PC-9 (cell line): ENCODE results near the gene USP4. TPM values are rescaled to one million over a fixed set of nuclear protein-coding genes. Genes with fewer than 3 reads are reported as not detected.

ENCODE experiments used
- BruUV-seq: library from RNA; stranded (reverse); fragments of 400-500 nt; replicated peaks from 2 replicates; lab custom pipeline; 2021; lab: Mats Ljungman, UMichigan
- CTCF ChIA-PET: fragments of 300-600 bp; sonication (Branson Sonifier 250); formaldehyde crosslinking; loops from one replicate; lab custom pipeline; 2022; ENCODE audit warnings: antibody characterized with exemption; lab: Charles Lee
- POLR2A ChIA-PET: fragments of 300-600 bp; sonication (Branson Sonifier 250); formaldehyde crosslinking; loops from one replicate; lab custom pipeline; 2022; ENCODE audit warnings: antibody characterized with exemption; ENCODE audit not compliant: unreplicated experiment; lab: Charles Lee
- DNase-seq, 2 experiments: peaks; one replicate each; pipeline versions ENCODE4 v3.0.0 to v3.0.0-alpha.2; 2015 to 2022; ENCODE audit warnings: mixed read lengths in 1 of 2
- H2AFZ ChIP-seq: fragments of 200-600 bp; sonication (generic); 2 replicates; pipeline ENCODE4 v1.8.1; 2017; ENCODE audit warnings: antibody characterized with exemption
- H3F3A ChIP-seq: fragments of 200-600 bp; sonication (generic); 2 replicates; pipeline ENCODE4 v1.8.1; 2017; ENCODE audit warnings: antibody characterized with exemption, mild to moderate bottlenecking, low read depth; ENCODE audit not compliant: insufficient read depth
- H3K27ac ChIP-seq: fragments of 200-600 bp; sonication (generic); 2 replicates; pipeline ENCODE4 v1.6.1; 2016; ENCODE audit warnings: mixed run types
- H3K27me3 ChIP-seq: fragments of 200-600 bp; sonication (generic); 2 replicates; pipeline ENCODE4 v1.6.1; 2016; ENCODE audit warnings: low read depth, mixed run types; ENCODE audit not compliant: insufficient read depth
- H3K36me3 ChIP-seq: fragments of 200-600 bp; sonication (generic); 2 replicates; pipeline ENCODE4 v1.6.1; 2016; ENCODE audit warnings: low read depth, mixed run types
- H3K4me1 ChIP-seq: fragments of 200-600 bp; sonication (generic); replicated peaks from 2 replicates; pipeline ENCODE4 v1.6.1; 2016; ENCODE audit warnings: mixed run types; ENCODE audit not compliant: insufficient read depth
- H3K4me2 ChIP-seq: fragments of 200-600 bp; sonication (generic); 2 replicates; pipeline ENCODE4 v1.6.1; 2017; ENCODE audit warnings: mixed run types
- H3K4me3 ChIP-seq: fragments of 200-600 bp; sonication (generic); 2 replicates; pipeline ENCODE4 v1.6.1; 2016; ENCODE audit warnings: mixed run types
- H3K79me2 ChIP-seq: fragments of 200-600 bp; sonication (generic); 2 replicates; pipeline ENCODE4 v1.6.1; 2017; ENCODE audit warnings: low read depth, mixed run types
- H3K9me2 ChIP-seq: fragments of 200-600 bp; sonication (generic); 2 replicates; pipeline ENCODE4 v1.8.1; 2017; ENCODE audit warnings: mild to moderate bottlenecking; ENCODE audit not compliant: insufficient read depth
- H3K9me3 ChIP-seq: fragments of 200-600 bp; sonication (generic); 2 replicates; pipeline ENCODE4 v1.8.1; 2016; ENCODE audit warnings: low read depth; ENCODE audit not compliant: insufficient read depth
- H4K20me1 ChIP-seq: fragments of 200-600 bp; sonication (generic); 2 replicates; pipeline ENCODE4 v1.8.1; 2017; ENCODE audit not compliant: insufficient read depth
- CTCF ChIP-seq: fragments of 200-600 bp; sonication (generic); conservative IDR thresholded peaks from 2 replicates; pipeline ENCODE4 v1.6.1; 2017; ENCODE audit warnings: mixed run types, antibody characterized with exemption, mild to moderate bottlenecking, moderate library complexity
- EZH2 ChIP-seq: fragments of 200-600 bp; sonication (generic); IDR thresholded peaks from 2 replicates; pipeline ENCODE4 v1.8.0; 2017; ENCODE audit warnings: antibody characterized with exemption, low read depth
- intact Hi-C: fragments of 100-400 bp; cut with micrococcal nuclease; formaldehyde crosslinking; loops from one replicate; pipeline ENCODE4 v1.10.0; 2022; ENCODE audit not compliant: unreplicated experiment
- total RNA-seq: library from RNA; stranded (reverse); gene quantifications from 2 replicates; pipeline ENCODE4 v1.2.3, GENCODE V29; 2021

USP4 gene
- total RNA-seq, 1 experiment from 2014 or later, result 42.9 TPM

- intact Hi-C loops, result no loop called here
- CTCF ChIA-PET, result no interaction called here
- no peaks in the 10 kb centered on the region for H3K9me3 ChIP-seq
- no peak for TF ChIP-seq CTCF
- peaks cover 3% of the 10 kb centered on the region; the same call in 1 of the 2 replicates for H3F3A ChIP-seq
- peaks cover 12% of the 10 kb centered on the region; the same call in 1 of the 2 replicates for H3K36me3 ChIP-seq
- H3K4me2 ChIP-seq, result no peak overlapping the region
- no peak overlapping the region for H3K4me3 ChIP-seq
- no peak overlapping the region for H3K27ac ChIP-seq
- H2AFZ ChIP-seq, result no peak overlapping the region
- no TSS peak for BruUV-seq
- H3K4me1 ChIP-seq, result no peaks in the 10 kb centered on the region
- POLR2A ChIA-PET, result no interaction called here
- DNase-seq, result no peak
- H3K27me3 ChIP-seq, result no peaks in the 10 kb centered on the region
- peaks cover 47% of the 10 kb centered on the region for H3K79me2 ChIP-seq
- H4K20me1 ChIP-seq, result peaks cover 10% of the 10 kb centered on the region
- no peaks in the 10 kb centered on the region for H3K9me2 ChIP-seq
Observed at GRCh38 chr3:49371946-49372345, 32.1 kb upstream of the USP4 start.

GRCh38 chr3:49370585-49371290 is 30.9 kb upstream of the USP4 start:
- no peak overlapping the region for H3K4me2 ChIP-seq
- DNase-seq, result no peak
- TF ChIP-seq CTCF (no peak), EZH2 (no peak)
- no peaks in the 10 kb centered on the region for H3K9me2 ChIP-seq
- no TSS peak for BruUV-seq
- intact Hi-C loops, result no loop called here
- H4K20me1 ChIP-seq, result peaks cover 8% of the 10 kb centered on the region
- H3K4me3 ChIP-seq, result no peak overlapping the region
- H3K27ac ChIP-seq, result no peak overlapping the region
- H3K79me2 ChIP-seq, result peaks cover 35% of the 10 kb centered on the region
- H3F3A ChIP-seq, result 0 out of 2 replicates have a peak, but pooled peaks cover 3% of the 10 kb centered on the region
- ChIA-PET POLR2A (interaction anchor here (0.5 kb wide), 1 partner anchor 20 kb away, joined by 7 read pairs; no protein-coding TSS in a partner anchor), CTCF (interaction anchor here (0.7 kb wide), 1 partner anchor 415 kb away, joined by 6 read pairs; no protein-coding TSS in a partner anchor)
- H3K9me3 ChIP-seq, result no peaks in the 10 kb centered on the region
- H3K4me1 ChIP-seq, result no peaks in the 10 kb centered on the region
- no peak overlapping the region for H2AFZ ChIP-seq
- no peaks in the 10 kb centered on the region for H3K27me3 ChIP-seq
- H3K36me3 ChIP-seq, result peaks cover 16% of the 10 kb centered on the region; the same call in 1 of the 2 replicates

GRCh38 chr3:49362561-49362960 is 22.7 kb upstream of the USP4 start:
- Histone ChIP-seq H3K27me3 (no peaks in the 10 kb centered on the region), H3K4me2 (no peak overlapping the region), H3K9me2 (no peaks in the 10 kb centered on the region), H3K4me3 (no peak overlapping the region), H3K79me2 (peaks cover 6% of the 10 kb centered on the region), H4K20me1 (no peaks in the 10 kb centered on the region), H3F3A (peaks cover 45% of the 10 kb centered on the region; the same call in 1 of the 2 replicates), H3K4me1 (peaks cover 18% of the 10 kb centered on the region), H2AFZ (no peak overlapping the region), H3K36me3 (peaks cover 14% of the 10 kb centered on the region), H3K27ac (no peak overlapping the region), H3K9me3 (no peaks in the 10 kb centered on the region)
- POLR2A ChIA-PET, result no interaction called here
- BruUV-seq, result no TSS peak
- CTCF ChIA-PET, result no interaction called here
- intact Hi-C loops, result no loop called here
- no peak for DNase-seq
- TF ChIP-seq CTCF (no peak), EZH2 (no peak)
